GM21619 (cell line): ENCODE data around the gene SCGB1D1.
"Not testable (repeated sequence)": the region's sequence is repeated elsewhere in the genome, so short reads cannot be mapped to it uniquely, and the experiment has no call there.

Source experiments
- ATAC-seq: cut with Tn5 transposase; IDR thresholded peaks from one replicate; pipeline ENCODE4 v1.9.1; 2021; ENCODE audit not compliant: unreplicated experiment

The SCGB1D1 gene

DNA sequence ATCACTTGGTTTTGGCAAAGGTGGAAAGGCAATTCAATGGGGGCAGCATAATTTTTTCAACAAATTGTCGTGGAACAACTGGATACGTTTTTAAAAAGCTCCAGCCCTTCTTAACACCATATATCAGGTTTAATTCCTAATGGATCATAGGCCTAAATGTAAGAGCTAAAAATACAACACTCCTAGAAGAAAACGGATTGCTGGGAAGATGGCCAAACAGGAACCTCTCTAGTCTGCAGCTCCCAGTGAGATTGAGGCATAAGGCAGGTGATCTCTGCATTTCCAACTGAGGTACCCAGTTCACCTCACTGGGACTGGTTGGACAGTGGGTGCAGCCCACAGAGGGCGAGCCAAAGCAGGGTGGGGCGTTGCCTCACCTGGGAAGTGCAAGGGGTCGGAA lies 32.4 kb upstream of the SCGB1D1 start:
- no peak for ATAC-seq

DNA sequence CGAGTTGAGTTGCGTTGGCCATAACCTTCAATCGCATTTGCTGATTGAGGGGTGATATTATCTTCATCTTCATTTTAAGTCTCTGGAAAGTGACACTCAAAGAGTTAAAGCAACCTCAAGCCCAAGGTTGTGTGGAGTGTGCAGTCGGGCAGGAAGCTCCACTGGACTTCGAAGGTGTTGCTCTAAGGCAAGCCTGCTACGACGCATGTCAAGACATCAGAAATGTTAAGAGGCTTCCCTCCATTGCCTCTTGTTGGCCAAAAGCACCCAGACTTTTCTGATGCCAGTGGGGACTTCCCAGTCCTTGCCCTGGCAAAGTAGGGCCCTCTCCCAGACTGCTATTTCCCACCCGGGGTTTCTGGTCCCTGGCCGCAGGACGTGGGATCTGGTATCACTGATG lies 23.6 kb upstream of the SCGB1D1 start:
- ATAC-seq = no peak

DNA sequence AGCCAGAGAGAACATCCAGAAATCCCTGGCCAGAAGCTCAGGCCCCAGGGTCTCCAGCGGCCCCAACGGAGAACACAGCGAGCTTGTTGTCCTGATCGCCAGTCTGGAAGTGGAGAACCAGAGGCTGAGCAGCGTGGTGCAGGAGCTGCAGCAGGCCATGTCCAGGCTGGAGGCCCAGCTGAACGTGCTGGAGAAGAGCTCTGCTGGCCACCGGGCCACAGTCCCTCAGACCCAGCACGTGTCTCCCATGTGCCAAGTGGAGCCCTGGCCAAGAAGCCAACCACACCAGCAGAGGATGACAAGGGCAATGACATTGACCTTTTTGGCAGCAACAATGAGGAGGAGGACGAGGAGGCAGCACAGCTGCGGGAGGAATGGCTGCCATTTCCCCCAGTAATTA lies 20.6 kb upstream of the SCGB1D1 start:
- no peak for ATAC-seq

DNA sequence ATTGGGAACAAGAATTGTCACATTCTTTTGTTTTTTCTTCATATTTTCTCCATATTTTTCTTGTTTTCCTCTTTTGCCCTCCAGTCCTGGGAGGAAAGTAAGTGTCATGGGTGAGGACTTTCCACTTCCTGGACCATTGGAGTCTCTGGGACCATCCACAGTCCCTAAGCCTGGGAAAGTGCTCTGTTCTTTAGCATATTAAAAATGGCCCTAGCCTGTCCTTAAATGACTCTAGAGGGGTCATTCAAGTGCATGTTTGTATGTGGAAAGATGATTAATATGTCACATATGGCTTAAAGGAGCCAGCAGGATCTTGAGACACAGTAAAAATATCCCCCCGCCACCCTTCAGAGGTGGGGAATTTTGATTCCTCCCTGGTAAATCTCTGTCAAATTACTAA lies 20.1 kb upstream of the SCGB1D1 start:
- ATAC-seq = no peak

DNA sequence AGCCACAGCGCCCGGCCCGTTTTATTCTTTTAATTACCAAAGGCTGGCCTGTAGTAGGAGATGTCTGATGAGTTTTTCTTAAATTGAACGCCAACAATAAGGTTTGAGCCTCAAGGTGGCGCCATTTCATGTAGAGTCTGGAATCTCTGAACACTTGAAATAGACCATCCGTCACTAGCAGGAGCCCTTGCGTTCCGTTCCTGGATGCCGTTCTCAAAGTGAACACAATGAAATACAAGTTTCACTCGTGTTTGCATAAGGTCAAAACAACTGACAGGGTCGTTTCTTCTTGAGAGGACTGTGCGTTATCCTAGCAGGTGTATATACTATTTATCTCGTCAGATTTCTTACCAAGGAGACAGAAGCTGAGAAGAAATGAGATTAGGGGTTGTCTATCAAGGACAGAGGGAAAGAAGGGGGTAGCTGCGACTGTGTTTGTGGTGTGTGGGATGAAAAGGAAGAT lies 18.7 kb upstream of the SCGB1D1 start:
- ATAC-seq = no peak

DNA sequence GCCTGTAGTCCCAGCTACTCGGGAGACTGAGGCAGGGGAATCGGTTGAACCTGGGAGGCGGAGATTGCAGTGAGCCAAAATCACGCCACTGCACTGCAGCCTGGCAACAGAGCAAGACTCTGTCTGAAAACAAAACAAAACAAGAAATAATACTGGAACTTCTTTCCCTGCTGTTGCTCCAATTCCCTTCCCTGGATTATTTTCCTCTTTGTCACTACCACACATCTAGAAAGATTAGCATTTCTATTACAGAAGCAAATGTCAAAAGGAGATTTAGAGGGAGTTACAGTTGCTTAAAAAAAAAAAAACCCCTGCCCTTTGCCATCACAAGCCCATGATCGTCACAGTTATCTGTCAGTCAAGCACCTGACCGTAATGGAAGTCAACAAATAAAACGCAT lies 17.7 kb upstream of the SCGB1D1 start:
- no peak for ATAC-seq

DNA sequence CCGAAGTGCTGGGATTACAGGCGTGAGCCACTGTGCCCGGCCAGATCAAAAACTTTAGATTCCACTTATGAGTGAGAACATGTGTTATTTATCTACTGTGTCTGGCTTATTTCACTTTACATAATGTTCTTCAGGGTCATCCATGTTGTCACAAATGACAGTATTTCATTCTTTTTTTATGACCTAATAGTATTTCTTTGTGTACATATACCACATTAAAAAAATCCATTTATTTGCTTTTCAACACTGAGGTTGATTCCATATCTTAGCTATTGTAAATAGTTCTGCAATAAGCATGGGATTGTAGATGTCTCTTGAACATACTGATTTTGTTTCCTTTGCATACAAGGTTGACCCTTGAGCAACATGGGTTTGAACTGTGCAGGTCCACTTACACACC lies 13.2 kb upstream of the SCGB1D1 start:
- no peak for ATAC-seq

DNA sequence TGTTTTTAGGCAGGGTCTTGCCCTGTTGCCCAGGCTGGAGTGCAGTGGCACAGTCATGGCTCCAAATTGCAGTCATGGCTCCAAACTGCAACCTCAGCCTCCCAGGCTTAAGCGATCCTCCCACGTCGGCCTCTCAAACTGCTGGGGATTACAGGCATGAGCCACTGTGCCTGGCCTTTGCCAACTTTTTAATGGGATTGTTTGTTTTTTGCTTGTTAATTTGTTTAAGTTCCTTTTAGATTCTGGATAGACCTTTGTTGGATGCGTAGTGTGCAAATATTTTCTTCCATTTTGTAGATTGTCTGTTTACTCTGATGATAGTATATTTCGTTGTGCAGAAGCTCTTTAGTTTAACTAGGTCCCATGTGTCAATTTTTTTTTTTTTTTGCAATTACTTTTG lies 10.0 kb upstream of the SCGB1D1 start:
- ATAC-seq = no peak

DNA sequence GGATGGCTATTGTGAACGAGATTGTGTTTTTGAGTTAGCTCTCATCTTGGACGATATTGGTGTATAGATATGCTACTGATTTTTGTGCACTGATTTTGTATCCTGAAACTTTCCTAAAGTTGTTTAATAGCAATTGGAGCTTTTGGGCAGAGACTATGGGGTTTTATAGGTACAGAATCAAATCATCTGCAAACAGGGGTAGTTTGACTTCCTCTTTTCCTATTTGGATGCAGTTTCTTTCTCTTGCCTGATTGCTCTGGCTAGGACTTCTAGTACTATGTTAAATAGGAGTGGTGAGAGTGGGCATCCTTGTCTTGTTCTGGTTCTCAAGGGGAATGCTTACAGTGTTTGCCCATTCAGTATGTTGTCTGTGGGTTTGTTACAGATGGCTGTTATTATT lies 8.9 kb upstream of the SCGB1D1 start:
- no peak for ATAC-seq

DNA sequence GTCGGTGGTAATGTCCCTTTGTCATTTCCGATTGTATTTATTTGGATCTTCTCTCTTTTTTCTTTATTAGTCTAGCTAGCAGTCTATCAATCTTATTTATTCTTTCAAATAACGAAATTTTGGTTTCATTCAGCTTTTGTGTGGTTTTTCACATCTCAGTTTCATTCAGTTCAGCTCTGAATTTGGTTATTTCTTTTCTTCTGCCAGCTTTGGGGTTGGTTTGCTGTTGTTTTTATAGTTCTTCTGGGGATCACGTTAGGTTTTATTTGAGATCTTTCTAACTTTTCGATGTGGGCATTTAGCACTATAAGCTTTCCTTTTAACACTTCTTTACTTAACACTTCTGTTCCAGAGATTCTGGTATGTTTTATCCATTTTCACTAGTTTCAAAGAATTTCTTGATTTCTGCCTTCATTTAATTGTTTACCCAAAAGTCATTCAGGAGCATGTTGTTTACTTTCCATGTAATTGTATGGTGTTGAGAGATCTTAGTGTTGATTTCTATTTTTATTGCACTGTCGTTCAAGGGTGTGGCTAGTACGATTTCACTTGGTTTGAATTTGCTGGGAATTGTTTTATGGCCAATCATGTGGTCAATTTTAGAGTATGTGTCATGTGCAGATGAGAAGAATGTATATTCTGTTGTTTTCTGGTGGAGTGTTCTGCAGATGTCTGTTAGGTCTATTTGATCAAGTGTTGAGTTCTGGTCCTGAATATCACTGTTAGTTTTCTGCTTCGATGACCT lies 7.7 kb upstream of the SCGB1D1 start:
- ATAC-seq = no peak

DNA sequence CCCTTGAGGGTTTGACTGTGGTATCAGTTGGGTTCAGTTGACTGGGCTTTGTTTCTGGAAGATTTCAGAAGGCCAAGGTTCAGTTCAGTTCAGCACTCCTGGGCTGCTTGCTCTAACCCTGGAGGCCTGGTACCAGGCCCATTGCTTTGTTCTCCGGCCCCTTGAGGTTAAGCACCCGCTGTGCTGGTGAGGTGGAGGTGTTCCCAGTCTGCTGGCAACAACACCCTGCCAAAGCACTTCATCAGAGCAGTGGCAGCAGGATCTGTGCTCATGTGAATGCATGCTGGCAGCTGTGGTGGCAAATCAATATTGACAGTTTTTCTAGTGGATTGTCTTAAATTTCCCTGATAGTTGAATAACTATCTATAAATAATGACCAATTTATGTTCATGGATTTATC lies 3.8 kb upstream of the SCGB1D1 start:
- no peak for ATAC-seq

DNA sequence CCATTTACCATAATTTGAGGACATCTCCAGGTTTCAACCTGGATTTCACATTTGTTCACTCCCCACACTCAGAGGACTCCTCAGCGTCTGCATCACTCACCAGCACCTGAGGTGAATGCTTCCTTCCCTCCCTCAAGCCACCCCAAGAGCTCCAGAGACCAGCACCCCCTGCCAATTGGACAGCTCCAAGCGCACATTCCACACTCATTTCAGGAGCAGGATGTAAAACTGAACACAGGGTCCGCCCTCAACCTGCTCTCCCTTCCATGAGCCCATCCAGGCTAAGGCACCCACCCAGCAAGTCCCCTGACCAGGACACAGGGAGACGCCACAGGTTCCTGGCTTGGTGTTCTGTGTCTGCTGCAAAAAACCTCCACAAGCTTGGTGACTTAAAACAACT lies 3.9 kb downstream of the SCGB1D1 start:
- ATAC-seq = no peak

DNA sequence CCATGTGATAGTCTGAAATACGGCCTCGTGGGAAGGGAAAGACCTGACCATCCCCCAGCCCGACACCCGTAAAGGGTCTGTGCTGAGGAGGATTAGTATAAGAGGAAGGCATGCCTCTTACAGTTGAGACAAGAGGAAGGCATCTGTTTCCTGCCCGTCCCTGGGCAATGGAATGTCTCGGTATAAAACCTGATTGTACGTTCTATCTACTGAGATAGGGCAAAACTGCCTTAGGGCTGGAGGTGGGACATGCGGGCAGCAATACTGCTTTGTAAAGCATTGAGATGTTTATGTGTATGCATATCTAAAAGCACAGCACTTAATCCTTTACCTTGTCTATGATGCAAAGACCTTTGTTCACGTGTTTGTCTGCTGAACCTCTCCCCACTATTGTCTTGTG lies 5.0 kb downstream of the SCGB1D1 start:
- not testable (repeated sequence) for ATAC-seq

DNA sequence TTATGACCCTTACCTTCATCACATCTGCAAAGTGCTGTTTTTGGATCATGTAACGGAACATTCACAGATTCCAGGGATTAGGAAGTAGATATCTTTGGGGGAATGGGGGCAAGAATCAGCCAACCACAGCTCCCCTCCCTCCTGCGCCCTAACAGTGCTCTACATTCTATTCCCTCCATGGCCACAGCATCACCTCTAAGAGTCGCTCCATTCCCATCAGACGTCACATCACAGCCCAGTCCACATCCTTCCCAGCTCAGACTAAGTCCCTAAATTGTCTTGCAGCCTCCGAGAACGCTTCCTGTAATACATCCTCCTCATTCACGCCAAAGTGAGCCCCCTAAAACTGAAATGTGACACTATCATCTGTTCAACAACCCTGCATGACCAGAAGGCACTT lies 5.9 kb downstream of the SCGB1D1 start:
- ATAC-seq = no peak

DNA sequence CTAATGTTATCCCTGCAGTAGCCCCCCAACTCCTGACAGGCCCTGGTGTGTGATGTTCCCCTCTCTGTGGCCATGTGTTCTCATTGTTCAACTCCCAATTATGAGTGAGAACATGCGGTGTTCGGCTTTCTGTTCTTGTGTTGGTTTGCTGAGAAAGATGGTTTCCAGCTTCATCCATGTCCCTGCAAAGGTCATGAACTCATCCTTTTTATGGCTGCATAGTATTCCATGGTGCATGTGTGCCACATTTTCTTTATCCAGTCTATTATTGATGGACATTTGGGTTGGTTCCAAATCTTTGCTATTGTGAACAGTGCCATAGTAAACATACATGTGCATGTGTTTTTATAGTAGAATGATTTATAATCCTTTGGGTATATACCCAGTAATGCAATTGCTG lies 7.4 kb downstream of the SCGB1D1 start:
- not testable (repeated sequence) for ATAC-seq

DNA sequence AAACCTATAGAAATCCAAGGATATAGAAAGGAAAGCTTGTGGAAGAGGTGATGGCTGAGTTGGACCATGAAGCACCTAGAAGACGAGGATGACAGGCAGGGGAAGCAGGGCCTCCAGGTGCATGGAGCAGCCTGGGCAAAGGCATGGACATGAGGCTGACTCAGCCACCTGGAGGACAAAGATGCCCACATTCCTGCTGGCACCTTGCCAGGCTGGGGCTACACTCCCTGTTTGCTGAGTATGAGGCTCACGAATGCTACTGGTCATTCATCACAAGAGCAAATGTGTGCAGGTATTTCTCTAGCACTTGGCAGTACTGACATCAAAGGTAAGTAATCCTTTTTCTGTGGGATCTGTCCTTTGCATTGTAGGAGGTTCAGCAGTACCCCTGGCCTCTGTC lies 11.4 kb downstream of the SCGB1D1 start:
- ATAC-seq = no peak

DNA sequence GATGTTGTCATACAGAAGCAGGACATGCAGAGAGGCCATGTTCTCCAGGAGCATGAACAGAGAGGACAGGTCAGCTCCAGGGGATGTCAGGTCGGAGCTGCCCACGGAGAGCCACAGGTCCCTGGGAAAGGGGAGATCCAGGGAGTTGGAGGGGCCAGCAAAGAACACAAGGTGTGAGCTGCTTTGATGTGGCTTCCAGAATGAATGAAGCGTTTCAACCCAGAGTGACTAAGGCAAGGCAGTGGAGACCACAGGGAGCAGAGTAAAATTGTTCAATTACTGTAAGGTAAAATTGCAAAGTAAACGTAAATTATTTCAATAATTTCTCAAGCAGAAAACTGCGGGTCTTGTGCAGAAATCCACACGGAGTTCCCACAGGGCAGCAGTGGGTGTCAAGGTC lies 12.9 kb downstream of the SCGB1D1 start:
- no peak for ATAC-seq

DNA sequence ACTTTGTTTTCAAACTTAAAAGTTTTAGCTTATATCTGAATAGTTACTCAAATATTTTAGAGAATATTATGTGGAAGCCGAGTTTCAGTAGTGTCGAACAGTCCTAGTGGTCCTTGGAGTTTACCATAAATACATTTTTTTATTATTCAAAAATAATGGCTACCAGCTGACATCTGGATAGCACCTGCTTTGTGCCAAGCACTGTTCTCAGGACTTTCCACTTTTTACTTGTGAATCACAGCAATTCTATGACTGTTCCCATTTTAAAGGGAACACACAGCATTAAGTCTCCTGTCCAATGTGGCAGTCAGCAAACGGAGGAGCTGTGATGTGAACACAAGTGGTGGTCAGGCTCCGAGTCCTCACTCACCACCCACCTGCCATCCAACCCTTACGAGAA lies 14.4 kb downstream of the SCGB1D1 start:
- ATAC-seq = no peak

DNA sequence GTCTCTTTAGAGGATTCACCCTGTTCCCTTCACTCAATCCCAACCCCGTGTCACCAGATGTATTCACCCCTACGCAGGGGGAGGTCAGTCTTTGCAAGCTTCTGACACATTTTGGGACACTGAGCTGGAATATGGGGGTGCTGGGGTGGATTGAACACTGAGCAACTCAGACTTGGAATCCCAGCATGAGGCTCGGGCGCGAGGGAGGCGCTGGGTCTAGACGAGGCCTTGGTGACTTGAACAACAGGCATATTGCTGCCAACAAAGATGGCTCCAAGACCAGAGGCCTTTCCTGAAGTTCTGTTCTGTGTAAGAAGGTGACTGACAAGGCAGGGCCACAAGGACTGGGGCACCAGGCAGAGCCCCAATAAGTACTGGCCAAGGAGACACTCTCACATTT lies 15.4 kb downstream of the SCGB1D1 start:
- ATAC-seq = no peak

DNA sequence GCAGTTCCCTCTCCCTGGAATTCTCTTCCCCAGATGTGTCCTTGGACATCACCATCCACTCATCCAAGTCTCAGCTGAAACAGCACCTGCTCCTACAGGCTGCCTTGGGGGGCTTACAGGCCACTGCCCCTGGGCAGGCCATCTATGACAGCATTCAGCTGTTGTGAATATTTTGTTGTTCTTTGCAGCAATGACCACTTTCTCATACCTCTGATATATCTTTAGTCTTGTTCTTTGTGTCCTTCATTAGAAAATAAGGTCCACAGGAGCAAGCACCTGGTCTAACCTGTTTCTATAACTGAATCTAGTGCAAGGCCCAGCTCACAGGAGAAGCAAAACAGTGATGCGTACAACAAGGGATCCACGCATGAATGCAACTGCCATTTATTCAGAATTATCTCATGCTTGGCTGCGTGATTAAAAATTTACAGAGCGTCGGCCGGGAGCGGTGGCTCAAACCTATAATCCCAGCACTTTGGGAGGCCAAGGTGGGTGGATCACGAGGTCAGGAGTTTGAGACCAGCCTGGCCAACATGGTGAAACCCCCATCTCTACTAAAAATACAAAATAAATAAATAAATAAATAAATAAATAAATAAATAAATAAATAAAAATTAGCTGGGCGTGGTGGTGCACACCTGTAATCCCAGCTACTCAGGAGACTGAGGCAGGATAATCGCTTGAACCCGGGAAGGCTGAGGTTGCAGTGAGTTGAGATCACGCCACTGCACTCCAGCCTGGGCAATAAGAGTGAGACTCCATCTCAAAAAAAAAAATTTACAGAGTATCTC lies 16.5 kb downstream of the SCGB1D1 start:
- not testable (repeated sequence) for ATAC-seq

DNA sequence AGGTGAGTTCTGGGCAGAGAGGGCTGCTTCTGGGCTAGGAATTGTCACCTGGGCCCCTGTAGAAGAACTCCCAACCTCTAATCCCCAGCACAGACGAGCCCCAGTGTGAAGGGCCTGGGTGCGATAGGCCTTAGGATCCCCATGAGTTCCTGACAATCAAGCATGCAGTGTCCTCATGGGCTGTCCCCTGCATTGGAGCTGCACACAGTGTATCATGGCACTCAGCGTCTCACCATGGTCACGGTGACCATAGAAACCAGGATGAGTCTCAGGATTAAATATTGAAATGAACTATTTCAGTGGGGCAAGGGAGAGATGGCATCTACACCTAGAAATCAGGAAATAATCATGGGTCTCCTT lies 18.7 kb downstream of the SCGB1D1 start:
- ATAC-seq = no peak

DNA sequence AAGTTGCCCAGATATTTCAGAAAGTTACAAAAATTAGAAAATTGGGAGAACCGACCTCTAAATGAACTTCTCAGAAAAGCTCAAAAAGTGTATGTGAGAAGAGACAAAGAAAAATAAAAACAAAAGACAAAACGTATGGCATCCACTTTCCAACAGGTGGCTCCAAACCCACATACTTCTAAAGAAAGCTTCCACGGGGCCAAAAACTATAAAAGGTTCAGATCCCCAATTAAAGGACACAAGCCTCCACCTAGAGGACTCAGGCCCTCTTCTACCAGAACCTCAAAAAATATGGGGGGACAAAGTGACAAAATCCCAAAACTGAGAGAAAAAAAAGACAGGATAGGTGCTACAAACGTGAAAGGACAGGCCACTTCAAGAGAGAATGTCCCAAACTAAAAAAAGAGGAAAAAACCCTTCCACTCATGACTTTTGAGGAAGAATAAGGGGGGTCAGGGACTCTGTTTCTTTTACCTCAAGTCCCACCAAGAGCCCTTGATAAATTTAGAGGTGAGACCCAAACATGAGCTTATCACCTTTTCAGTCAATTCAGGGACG lies 27.3 kb downstream of the SCGB1D1 start:
- ATAC-seq = no peak
